ENCODE measurements around the gene E2F4.
A peak's percentile ranks its signal among the peaks of the same experiment; 100 is the strongest.

Gene E2F4

DNA sequence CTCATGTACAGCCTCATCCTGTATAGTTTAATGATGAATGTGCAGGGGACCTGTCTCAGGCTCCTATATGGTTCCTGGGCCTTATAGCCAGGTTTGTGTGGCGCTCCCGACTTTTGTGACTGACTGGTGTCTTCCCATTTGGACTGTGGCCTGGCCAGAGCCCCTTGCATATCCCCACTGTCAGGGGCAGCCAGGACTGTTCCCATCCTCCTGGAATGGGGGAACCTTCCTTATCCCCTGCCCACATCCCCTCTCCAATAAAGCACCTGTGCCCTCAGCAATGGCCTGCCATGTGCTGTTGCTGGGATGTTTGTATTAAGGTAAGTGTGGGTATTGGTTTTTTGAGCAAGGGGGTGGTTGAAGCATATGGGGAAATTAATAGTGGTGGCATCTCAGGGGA is 43.7 kb upstream of the E2F4 start:
- TF ChIP-seq, protein P1, sequence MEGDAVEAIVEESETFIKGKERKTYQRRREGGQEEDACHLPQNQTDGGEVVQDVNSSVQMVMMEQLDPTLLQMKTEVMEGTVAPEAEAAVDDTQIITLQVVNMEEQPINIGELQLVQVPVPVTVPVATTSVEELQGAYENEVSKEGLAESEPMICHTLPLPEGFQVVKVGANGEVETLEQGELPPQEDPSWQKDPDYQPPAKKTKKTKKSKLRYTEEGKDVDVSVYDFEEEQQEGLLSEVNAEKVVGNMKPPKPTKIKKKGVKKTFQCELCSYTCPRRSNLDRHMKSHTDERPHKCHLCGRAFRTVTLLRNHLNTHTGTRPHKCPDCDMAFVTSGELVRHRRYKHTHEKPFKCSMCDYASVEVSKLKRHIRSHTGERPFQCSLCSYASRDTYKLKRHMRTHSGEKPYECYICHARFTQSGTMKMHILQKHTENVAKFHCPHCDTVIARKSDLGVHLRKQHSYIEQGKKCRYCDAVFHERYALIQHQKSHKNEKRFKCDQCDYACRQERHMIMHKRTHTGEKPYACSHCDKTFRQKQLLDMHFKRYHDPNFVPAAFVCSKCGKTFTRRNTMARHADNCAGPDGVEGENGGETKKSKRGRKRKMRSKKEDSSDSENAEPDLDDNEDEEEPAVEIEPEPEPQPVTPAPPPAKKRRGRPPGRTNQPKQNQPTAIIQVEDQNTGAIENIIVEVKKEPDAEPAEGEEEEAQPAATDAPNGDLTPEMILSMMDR (conservative IDR thresholded peaks at IDR 0.05; ENCODE audit: low read depth, low read length): no peak
- H3K4me3 ChIP-seq (ENCODE audit: low read length): no peak overlapping the region
- no peak for DNase-seq (ENCODE audit: low read depth)

DNA sequence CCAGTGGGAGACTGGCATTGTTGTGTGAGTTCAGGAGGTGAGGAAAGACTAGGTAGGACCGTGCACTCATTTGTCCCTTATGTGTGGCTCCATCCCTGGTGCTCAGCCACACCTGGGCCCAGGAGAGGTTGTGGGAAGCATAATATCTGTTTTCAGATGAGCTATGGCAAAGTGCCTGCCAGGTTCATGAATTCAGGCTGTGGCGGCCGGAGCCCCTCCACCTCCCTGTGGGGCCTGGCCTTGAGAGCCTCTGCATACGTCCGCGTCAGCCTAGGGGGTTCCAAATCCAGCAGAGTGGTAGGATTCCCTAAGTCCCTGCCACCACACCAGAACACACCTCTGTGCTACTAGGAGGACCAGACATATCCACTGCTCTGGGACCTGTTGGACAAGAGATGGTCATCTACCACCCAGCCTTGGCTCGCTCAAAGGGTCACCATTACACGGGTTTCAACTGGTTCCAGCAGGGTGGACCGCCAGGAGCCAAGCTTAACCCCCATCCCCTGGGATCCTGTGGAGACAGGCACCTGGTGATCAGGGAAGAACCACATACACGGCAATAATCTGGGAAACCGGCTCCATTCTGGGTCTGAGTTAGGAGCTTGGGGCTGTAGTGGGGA is 43.2 kb upstream of the E2F4 start:
- TF ChIP-seq, protein P1 (conservative IDR thresholded peaks at IDR 0.05; ENCODE audit: low read depth, low read length): no peak
- no peak overlapping the region for H3K4me3 ChIP-seq (ENCODE audit: low read length)
- DNase-seq (ENCODE audit: low read depth): no peak

DNA sequence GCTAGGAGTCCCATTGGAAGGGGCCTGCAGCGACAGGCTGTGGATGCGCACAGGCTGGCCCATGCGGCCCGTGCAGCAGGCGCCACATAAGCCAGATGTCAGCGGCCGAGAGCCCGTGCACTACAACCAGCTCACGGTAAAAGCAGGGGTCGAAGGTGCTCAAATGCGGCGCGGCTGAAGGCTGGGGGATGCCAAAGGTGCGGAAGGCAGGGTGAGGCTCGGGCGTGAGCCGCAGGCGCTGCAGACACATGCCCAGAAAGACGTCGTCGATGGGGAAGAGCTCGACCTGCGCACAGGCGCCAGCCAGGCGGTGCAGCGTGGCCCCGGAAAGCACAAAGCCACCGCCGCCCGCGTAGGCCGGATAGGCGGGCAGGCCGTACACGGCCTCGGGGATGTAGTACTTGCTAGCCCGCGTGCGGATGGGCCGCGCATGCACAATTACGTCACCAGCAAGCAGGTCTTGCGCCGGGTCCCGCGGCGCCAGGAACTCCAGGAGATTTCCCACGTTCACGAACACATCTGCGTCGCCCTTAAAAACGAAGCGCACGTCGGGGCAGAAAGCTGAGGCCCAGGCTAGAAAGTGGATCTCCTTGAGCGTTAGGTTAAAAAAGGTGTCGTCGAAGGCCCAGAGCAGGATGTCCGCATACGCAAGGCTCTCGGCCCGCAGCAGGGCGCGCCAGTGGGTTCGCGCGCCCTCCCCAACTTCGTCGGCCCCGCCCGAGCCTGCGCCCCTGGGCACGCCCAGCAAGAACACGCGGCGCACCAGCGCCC is 42.5 kb upstream of the E2F4 start:
- H3K4me3 ChIP-seq (ENCODE audit: low read length): no peak overlapping the region
- DNase-seq (ENCODE audit: low read depth): no peak
- TF ChIP-seq, protein P1 (conservative IDR thresholded peaks at IDR 0.05; ENCODE audit: low read depth, low read length): no peak

DNA sequence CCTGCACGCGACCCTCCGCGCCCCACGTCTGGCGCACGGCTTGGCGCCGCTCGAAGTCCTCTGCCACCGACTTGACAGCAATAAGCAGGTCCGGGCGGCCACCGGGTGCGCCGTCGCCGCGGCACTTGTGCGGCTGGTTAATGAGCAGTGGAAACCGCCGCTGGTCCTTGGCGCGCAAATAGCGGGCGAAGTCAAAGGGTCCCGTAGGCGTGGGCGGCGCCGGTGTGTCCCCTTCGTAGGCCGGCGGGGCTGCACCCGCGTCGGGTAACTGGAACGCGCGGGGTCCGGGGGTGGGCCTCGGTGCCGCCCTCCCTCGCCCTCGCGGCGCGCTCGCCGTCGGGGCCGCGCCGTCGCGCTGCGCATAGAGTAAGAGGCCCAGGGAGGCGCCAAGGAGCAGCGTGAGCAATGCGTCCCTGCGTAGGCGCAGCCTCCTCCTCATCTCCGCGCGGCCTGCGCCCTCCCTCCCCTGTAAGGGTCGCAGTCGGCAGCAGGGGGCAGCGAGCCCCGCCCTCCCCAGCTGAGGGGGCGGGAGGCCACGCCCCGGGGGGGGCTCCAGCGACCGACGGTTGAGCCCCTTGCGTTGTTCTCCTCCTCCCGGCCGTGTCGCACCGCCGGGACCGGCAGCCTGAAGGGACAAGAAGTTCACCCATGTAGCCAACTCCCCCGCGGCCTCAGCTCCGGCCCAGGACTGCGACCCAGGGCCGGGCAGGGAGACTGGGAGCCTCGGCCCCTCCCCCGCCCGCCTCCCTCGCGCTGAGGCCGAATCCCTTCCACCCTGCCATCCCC is 41.7 kb upstream of the E2F4 start:
- peak overlapping the region; percentile 53 for H3K4me3 ChIP-seq (ENCODE audit: low read length)
- no peak for DNase-seq (ENCODE audit: low read depth)

DNA sequence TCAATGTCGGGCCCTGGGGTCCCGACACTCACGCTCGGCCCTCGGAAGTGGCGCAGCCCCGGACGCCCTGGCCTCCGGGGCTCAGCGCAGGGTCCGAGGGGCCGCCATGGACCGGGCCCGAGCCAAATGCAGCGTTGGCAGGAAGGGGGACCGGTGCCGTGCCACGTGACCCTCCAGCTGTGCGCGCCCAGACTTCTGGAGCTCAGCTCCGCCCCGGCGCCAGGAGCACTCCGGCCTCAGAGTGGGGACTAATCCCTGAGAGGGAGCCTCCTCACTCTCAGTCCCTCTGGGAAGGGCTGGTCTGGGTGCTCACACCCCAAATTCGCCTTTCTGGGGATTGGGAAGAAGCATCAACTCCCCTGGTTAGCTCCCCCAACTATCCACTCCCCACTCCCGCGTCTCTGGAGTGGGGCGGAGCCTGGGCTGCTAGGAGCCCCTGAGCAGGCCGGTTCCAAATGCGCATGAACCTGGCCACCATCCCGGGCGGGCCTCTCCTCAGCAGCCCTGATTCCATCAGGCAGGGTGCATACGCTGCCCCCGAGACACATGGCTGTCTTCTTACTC is 41.0 kb upstream of the E2F4 start, which contains the start of gene B3GNT9:
Gene B3GNT9 (minus strand): TSS at position 166 of the 564 bp plus-strand sequence. CDS start 513 bp downstream, outside the sequence.
- TF ChIP-seq, protein P1 (conservative IDR thresholded peaks at IDR 0.05; ENCODE audit: low read depth, low read length): no peak
- peak within 1 kb of the TSS; percentile 53 for H3K4me3 ChIP-seq (ENCODE audit: low read length)
- DNase-seq (ENCODE audit: low read depth): no peak

More for the DNA sequence above, 41.7 kb upstream of the E2F4 start:
- TF ChIP-seq, protein P1 (conservative IDR thresholded peaks at IDR 0.05; ENCODE audit: low read depth, low read length): no peak

DNA sequence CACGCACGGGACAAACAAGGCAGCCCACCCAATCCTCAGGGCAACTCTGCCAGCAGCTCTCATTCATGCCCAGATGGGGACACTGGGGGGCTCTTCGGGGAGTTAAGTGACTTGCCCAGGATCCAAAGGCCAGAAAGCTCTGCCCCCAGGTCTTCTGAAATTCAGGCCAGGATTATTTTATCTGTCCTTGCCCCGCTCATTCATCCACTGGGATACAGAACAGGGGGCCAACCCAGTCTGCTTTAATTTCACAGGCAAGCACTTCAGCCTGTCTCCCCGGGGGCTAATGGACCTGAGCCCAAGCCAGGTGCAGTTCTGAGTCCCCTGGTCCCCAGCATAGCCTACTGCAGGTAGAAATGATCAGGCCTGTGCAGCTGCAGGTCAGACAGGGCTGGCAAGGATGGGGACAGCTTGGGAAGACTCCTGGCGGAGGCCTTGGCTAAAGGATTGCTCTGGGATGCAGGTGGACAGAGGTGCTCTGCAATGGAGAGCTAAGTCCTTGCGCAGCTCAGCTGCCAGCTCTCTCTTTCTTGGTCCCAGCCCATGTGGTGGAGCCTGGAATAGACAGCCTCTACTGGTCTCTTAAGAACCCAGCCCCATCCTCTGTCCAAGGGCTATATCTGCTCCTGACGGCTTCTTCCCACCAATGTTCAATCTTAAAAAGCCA is 40.4 kb upstream of the E2F4 start:
- no peak overlapping the region for H3K4me3 ChIP-seq (ENCODE audit: low read length)
- DNase-seq (ENCODE audit: low read depth): no peak

More for the DNA sequence above, 40.4 kb upstream of the E2F4 start:
- TF ChIP-seq, protein P1 (conservative IDR thresholded peaks at IDR 0.05; ENCODE audit: low read depth, low read length): no peak
